ENCODE data around the gene PVALB. TPM values are rescaled to one million over a fixed set of nuclear protein-coding genes. Genes with fewer than 3 reads are reported as not detected.

PVALB gene
- total and polyA plus RNA-seq, 4 donors = 0.56 to 3.4 (median 1.1) TPM

DNA sequence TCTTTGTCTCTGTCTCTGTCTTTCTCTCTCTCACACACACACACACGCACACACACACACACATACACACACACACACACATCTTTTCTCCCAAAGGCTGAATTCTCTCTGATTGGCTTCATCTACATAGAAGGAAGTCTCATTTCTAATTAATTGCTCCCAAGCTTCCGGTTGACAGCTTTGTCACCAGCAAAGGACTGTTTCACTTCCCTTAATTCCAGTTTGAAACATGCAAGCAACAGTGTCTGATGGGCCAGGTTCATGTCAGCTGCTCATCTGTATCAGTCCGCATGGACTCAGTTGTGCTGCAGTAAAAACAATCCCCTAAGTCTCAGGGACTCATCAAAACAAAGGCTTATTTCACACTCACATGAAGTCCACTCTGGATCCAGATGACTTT is 16.2 kb upstream of the PVALB start:
- Histone ChIP-seq H3K9ac (ENCODE audit: low read depth in 1 of 2, low read length in 2 of 2) (no peak overlapping the region), H3K4me1 (ENCODE audit: control insufficient read depth in 4 of 4, insufficient read depth in 4 of 4, low read length in 3 of 4) (no peaks in the 10 kb centered on the region), H3K9me3 (ENCODE audit: control insufficient read depth in 4 of 4, low read length in 3 of 4) (peaks cover 0 to 3% (median under 1%) of the 10 kb centered on the region in 4 donors), H3K36me3 (ENCODE audit: control insufficient read depth in 4 of 4, insufficient read depth in 3 of 4, low read depth in 1 of 4, low read length in 3 of 4) (no peaks in the 10 kb centered on the region), H3K27ac (ENCODE audit: low read depth in 1 of 2, low read length in 2 of 2) (no peak overlapping the region), H3K4me3 (ENCODE audit: low read depth in 1 of 3, low read length in 3 of 3) (no peak overlapping the region), H3K27me3 (ENCODE audit: control insufficient read depth in 4 of 4, insufficient read depth in 4 of 4, low read length in 3 of 4) (peaks cover 0 to 2% (median 0%) of the 10 kb centered on the region in 4 donors)
- no peak for DNase-seq (ENCODE audit: low spot score)
- TF ChIP-seq ATF3 (IDR thresholded peaks at IDR 0.05) (no peak), RAD21 (IDR thresholded peaks at IDR 0.05) (no peak)
- WGBS = 75% methylated on average over 3 of the region's 3 CpGs

GRCh38 chr22:36831717-36832116 is 14.9 kb upstream of the PVALB start:
- no peaks in the 10 kb centered on the region for H3K4me1 ChIP-seq (ENCODE audit: control insufficient read depth in 4 of 4, insufficient read depth in 4 of 4, low read length in 3 of 4)
- H3K36me3 ChIP-seq (ENCODE audit: control insufficient read depth in 4 of 4, insufficient read depth in 3 of 4, low read depth in 1 of 4, low read length in 3 of 4) = no peaks in the 10 kb centered on the region
- no peak overlapping the region for H3K27ac ChIP-seq (ENCODE audit: low read depth in 1 of 2, low read length in 2 of 2)
- H3K9ac ChIP-seq (ENCODE audit: low read depth in 1 of 2, low read length in 2 of 2) = no peak overlapping the region
- WGBS = 90% methylated on average over 3 of the region's 3 CpGs
- no peak overlapping the region for H3K4me3 ChIP-seq (ENCODE audit: low read depth in 1 of 3, low read length in 3 of 3)
- no peaks in the 10 kb centered on the region for H3K27me3 ChIP-seq (ENCODE audit: control insufficient read depth in 4 of 4, insufficient read depth in 4 of 4, low read length in 3 of 4)
- no peak for DNase-seq (ENCODE audit: low spot score)
- H3K9me3 ChIP-seq (ENCODE audit: control insufficient read depth in 4 of 4, low read length in 3 of 4) = peaks cover 0 to 3% (median under 1%) of the 10 kb centered on the region in 4 donors
- TF ChIP-seq EGR1 (IDR thresholded peaks at IDR 0.05; ENCODE audit: low read depth in 2 of 2) = no peak
- TF ChIP-seq HNF4A (conservative IDR thresholded peaks at IDR 0.05) = no peak
- TF ChIP-seq GABPA (IDR thresholded peaks at IDR 0.05 in 1 of 2, conservative IDR thresholded peaks at IDR 0.05 in 1 of 2) = no peak

DNA sequence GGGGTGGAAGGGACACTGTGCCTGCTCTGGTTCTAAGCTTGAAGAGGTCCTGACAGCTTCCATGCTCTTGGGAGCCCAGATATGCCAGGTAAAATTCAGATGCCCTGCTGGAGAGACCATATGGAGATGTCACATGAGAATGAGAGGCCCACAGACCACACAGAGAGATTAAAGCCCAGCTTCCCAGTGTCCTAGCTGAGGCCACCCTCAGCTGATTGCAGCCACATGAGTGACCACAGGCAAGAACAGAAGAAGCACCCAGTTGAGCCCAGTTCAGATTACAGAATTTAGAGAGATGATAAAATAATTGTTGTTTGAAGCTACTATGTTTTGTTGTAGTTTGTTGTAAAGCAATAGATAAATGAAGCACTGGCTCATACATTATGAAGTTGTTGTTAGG is 14.4 kb upstream of the PVALB start:
- DNase-seq (ENCODE audit: low spot score) = no peak
- H3K27ac ChIP-seq (ENCODE audit: low read depth in 1 of 2, low read length in 2 of 2) = no peak overlapping the region
- TF ChIP-seq HNF4A (conservative IDR thresholded peaks at IDR 0.05) (no peak), HNF4G (IDR thresholded peaks at IDR 0.05) (no peak), NR2F2 (IDR thresholded peaks at IDR 0.05) (no peak), TAF1 (conservative IDR thresholded peaks at IDR 0.05) (no peak), FOXA2 (IDR thresholded peaks at IDR 0.05) (no peak)
- H3K27me3 ChIP-seq (ENCODE audit: control insufficient read depth in 4 of 4, insufficient read depth in 4 of 4, low read length in 3 of 4) = no peaks in the 10 kb centered on the region
- H3K4me3 ChIP-seq (ENCODE audit: low read depth in 1 of 3, low read length in 3 of 3) = no peak overlapping the region
- no peaks in the 10 kb centered on the region for H3K4me1 ChIP-seq (ENCODE audit: control insufficient read depth in 4 of 4, insufficient read depth in 4 of 4, low read length in 3 of 4)
- peaks cover 0 to 3% (median under 1%) of the 10 kb centered on the region in 4 donors for H3K9me3 ChIP-seq (ENCODE audit: control insufficient read depth in 4 of 4, low read length in 3 of 4)
- H3K9ac ChIP-seq (ENCODE audit: low read depth in 1 of 2, low read length in 2 of 2) = no peak overlapping the region
- no peaks in the 10 kb centered on the region for H3K36me3 ChIP-seq (ENCODE audit: control insufficient read depth in 4 of 4, insufficient read depth in 3 of 4, low read depth in 1 of 4, low read length in 3 of 4)

- no peak overlapping the region for H3K9ac ChIP-seq (ENCODE audit: low read depth in 1 of 2, low read length in 2 of 2)
- 86% methylated on average over 2 of the region's 2 CpGs for WGBS
- H3K27me3 ChIP-seq (ENCODE audit: control insufficient read depth in 4 of 4, insufficient read depth in 4 of 4, low read length in 3 of 4) = no peaks in the 10 kb centered on the region
- no peaks in the 10 kb centered on the region for H3K36me3 ChIP-seq (ENCODE audit: control insufficient read depth in 4 of 4, insufficient read depth in 3 of 4, low read depth in 1 of 4, low read length in 3 of 4)
- H3K27ac ChIP-seq (ENCODE audit: low read depth in 1 of 2, low read length in 2 of 2) = no peak overlapping the region
- no peaks in the 10 kb centered on the region for H3K4me1 ChIP-seq (ENCODE audit: control insufficient read depth in 4 of 4, insufficient read depth in 4 of 4, low read length in 3 of 4)
- DNase-seq (ENCODE audit: low spot score) = no peak
- H3K4me3 ChIP-seq (ENCODE audit: low read depth in 1 of 3, low read length in 3 of 3) = no peak overlapping the region
- peaks cover 0 to 3% (median under 1%) of the 10 kb centered on the region in 4 donors for H3K9me3 ChIP-seq (ENCODE audit: control insufficient read depth in 4 of 4, low read length in 3 of 4)
- no peak for TF ChIP-seq NR2F2 (IDR thresholded peaks at IDR 0.05)
- TF ChIP-seq SP1 (IDR thresholded peaks at IDR 0.05) = no peak
- no peak for TF ChIP-seq GABPA (IDR thresholded peaks at IDR 0.05 in 1 of 2, conservative IDR thresholded peaks at IDR 0.05 in 1 of 2)
- no peak for TF ChIP-seq JUND (IDR thresholded peaks at IDR 0.05)
- TF ChIP-seq MAX (IDR thresholded peaks at IDR 0.05) = no peak
- TF ChIP-seq RXRA (IDR thresholded peaks at IDR 0.05) = no peak
- TF ChIP-seq, protein P1, sequence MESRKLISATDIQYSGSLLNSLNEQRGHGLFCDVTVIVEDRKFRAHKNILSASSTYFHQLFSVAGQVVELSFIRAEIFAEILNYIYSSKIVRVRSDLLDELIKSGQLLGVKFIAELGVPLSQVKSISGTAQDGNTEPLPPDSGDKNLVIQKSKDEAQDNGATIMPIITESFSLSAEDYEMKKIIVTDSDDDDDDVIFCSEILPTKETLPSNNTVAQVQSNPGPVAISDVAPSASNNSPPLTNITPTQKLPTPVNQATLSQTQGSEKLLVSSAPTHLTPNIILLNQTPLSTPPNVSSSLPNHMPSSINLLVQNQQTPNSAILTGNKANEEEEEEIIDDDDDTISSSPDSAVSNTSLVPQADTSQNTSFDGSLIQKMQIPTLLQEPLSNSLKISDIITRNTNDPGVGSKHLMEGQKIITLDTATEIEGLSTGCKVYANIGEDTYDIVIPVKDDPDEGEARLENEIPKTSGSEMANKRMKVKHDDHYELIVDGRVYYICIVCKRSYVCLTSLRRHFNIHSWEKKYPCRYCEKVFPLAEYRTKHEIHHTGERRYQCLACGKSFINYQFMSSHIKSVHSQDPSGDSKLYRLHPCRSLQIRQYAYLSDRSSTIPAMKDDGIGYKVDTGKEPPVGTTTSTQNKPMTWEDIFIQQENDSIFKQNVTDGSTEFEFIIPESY (IDR thresholded peaks at IDR 0.05) = no peak
- no peak for TF ChIP-seq HNF4G (IDR thresholded peaks at IDR 0.05)
- no peak for TF ChIP-seq EGR1 (IDR thresholded peaks at IDR 0.05; ENCODE audit: low read depth in 2 of 2)
- TF ChIP-seq, protein P2, sequence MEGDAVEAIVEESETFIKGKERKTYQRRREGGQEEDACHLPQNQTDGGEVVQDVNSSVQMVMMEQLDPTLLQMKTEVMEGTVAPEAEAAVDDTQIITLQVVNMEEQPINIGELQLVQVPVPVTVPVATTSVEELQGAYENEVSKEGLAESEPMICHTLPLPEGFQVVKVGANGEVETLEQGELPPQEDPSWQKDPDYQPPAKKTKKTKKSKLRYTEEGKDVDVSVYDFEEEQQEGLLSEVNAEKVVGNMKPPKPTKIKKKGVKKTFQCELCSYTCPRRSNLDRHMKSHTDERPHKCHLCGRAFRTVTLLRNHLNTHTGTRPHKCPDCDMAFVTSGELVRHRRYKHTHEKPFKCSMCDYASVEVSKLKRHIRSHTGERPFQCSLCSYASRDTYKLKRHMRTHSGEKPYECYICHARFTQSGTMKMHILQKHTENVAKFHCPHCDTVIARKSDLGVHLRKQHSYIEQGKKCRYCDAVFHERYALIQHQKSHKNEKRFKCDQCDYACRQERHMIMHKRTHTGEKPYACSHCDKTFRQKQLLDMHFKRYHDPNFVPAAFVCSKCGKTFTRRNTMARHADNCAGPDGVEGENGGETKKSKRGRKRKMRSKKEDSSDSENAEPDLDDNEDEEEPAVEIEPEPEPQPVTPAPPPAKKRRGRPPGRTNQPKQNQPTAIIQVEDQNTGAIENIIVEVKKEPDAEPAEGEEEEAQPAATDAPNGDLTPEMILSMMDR (IDR thresholded peaks at IDR 0.05; ENCODE audit: low read depth, low read length, missing input control) = no peak
- no peak for TF ChIP-seq YY1 (IDR thresholded peaks at IDR 0.05)
- TF ChIP-seq TAF1 (conservative IDR thresholded peaks at IDR 0.05) = no peak
- no peak for TF ChIP-seq HNF4A (conservative IDR thresholded peaks at IDR 0.05)
- no peak for TF ChIP-seq REST (IDR thresholded peaks at IDR 0.05)
Observed at GRCh38 chr22:36830601-36831000, 13.8 kb upstream of the PVALB start.

Measured in liver (tissue), 9 donors.